Measurements from ENCODE around the gene MPND. TPM values are rescaled to one million over a fixed set of nuclear protein-coding genes. Genes with fewer than 3 reads are reported as not detected.

Gene MPND
- total RNA-seq, 4 donors from 2014 or later = 2.7 to 3.1 (median 3.0) TPM

DNA sequence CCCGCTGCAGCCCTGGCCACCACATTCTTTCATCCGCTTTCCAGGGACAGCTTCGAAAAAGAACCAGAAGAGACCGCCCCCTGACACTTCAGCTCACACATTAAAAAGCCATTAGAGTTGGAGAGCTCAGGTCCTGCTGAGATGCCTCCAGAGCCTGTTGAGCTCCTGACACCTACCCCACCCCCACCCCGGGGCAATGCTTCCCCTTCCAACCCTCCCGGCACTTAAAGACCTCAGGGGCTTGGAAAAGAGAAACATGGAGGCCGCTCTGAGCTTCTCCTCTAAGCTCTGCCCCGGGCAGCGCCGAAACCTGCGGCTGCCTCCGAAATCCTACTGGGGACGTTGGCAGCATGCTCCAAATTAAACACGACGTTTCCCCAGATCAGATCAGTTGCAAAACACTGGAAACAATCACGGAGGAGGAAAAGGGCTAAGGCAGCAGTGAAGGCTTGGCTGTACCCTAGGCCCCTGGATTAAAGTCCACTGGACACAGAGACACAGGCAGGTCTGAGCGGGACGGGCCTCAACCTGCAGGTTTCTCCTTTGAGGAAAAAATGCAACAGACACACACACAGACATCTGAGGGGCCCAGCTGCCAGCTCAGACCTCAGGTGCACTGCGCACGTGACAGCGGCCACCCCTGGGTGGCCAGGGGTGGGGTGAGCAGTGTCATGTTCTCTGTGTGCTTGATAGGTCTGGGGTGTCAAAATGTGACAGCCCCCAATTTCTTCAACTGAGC lies 47.4 kb downstream of the MPND start:
- intact Hi-C loops (cut with DNase I; ENCODE audit: low total_unique reads) = loop anchor here (2.0 kb wide), 1 partner anchor 16 kb away; no protein-coding TSS in a partner anchor
- DNase-seq = no peak
- peak overlapping the region in 2 of 4 donors; percentile 13 to 18 for H3K4me3 ChIP-seq
- ATAC-seq = no peak
- H3K4me1 ChIP-seq = peaks cover 56 to 73% of the 10 kb centered on the region in 2 donors
- H3K9me3 ChIP-seq = no peaks in the 10 kb centered on the region
- in situ Hi-C loops (cut with MboI; ENCODE audit: low sequenced_read_pairs in 4 of 4) = no loop called here
- H3K36me3 ChIP-seq = peaks cover 0 to 7% of the 10 kb centered on the region in 2 donors
- no peak for TF ChIP-seq POLR2A (IDR thresholded peaks at IDR 0.05)
- TF ChIP-seq, protein P1, sequence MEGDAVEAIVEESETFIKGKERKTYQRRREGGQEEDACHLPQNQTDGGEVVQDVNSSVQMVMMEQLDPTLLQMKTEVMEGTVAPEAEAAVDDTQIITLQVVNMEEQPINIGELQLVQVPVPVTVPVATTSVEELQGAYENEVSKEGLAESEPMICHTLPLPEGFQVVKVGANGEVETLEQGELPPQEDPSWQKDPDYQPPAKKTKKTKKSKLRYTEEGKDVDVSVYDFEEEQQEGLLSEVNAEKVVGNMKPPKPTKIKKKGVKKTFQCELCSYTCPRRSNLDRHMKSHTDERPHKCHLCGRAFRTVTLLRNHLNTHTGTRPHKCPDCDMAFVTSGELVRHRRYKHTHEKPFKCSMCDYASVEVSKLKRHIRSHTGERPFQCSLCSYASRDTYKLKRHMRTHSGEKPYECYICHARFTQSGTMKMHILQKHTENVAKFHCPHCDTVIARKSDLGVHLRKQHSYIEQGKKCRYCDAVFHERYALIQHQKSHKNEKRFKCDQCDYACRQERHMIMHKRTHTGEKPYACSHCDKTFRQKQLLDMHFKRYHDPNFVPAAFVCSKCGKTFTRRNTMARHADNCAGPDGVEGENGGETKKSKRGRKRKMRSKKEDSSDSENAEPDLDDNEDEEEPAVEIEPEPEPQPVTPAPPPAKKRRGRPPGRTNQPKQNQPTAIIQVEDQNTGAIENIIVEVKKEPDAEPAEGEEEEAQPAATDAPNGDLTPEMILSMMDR (IDR thresholded peaks at IDR 0.05 in 4 of 5, conservative IDR thresholded peaks at IDR 0.05 in 1 of 5) = no peak
- H3K27ac ChIP-seq = peak overlapping the region; percentile 83 to 90 (median 86)
- no peaks in the 10 kb centered on the region for H3K27me3 ChIP-seq

DNA sequence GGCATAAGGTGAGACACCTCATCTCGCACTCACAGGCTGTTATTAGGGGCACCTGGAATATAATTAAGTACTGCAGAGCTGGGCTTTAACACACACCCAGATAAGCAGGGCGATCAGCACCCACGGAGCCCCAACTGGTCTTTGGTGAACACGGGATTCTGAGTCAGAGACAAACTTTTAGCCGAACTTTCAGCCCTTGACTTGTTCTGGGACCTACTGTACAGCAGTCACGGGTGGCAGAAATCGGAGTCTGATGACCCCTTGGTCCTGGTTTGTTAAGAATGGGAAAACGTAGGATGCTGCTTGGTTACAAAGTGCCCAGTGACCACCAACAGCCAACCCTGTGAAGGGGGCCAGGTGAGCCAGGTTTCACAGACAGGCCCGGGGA lies 47.9 kb downstream of the MPND start:
- in situ Hi-C loops (cut with MboI; ENCODE audit: low sequenced_read_pairs in 4 of 4) = no loop called here
- peaks cover 56 to 73% of the 10 kb centered on the region in 2 donors for H3K4me1 ChIP-seq

DNA sequence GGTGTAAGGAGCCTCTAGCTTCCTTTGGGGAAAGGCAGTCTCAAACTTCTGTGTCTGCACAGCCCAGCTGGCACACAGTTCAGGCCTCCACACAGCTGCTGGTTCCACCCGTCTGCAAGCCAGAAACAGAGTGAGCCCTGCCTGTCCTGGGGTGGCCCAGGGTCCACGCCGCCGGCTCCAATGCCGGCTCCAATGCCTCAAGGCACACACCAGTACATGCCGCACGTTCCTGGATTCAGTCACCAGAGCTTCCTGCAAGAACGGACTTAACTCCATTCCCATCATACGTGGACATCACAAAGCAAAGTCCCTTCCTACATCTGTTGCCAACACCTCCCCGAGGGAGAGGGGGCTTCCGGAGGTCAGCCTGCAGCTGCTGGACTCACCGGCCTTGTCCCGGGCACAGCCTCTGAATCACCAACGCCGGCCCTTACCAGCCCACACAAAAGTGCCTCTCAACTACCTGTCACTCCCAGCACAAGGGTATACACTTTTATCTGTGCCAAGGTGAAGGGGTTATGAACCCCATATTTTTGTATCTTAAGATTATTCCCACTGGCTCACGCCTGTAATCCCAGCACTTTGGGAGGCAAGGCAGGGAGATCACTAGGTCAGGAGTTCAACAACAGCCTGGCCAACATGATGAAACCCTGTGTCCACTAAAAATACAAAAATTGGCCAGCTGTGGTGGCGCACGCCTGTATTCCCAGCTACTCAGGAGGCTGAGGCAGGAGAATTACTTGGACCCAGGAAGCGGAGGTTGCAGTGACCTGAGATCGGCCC lies 48.5 kb downstream of the MPND start:
- Histone ChIP-seq H3K27ac (peak overlapping the region; percentile 83 to 90 (median 86)), H3K4me3 (no peak overlapping the region), H3K36me3 (peaks cover 0 to 7% of the 10 kb centered on the region in 2 donors), H3K4me1 (peaks cover 61 to 71% of the 10 kb centered on the region in 2 donors), H3K9me3 (no peaks in the 10 kb centered on the region), H3K27me3 (no peaks in the 10 kb centered on the region)
- intact Hi-C loops (cut with DNase I; ENCODE audit: low total_unique reads) (loop anchor here (2.0 kb wide), 1 partner anchor 17 kb away; no protein-coding TSS in a partner anchor), in situ Hi-C loops (cut with MboI; ENCODE audit: low sequenced_read_pairs in 4 of 4) (no loop called here)
- DNase-seq (peak in 1 of 2 donors; percentile 44), ATAC-seq (peak; percentile 11 to 17)
- TF ChIP-seq, protein P1 (IDR thresholded peaks at IDR 0.05 in 4 of 5, conservative IDR thresholded peaks at IDR 0.05 in 1 of 5) = no peak
- TF ChIP-seq POLR2A (IDR thresholded peaks at IDR 0.05) = no peak

More for the DNA sequence above, 47.9 kb downstream of the MPND start:
- Histone ChIP-seq H3K36me3 (peaks cover 0 to 7% of the 10 kb centered on the region in 2 donors), H3K27ac (peak overlapping the region; percentile 83 to 90 (median 86)), H3K4me3 (no peak overlapping the region), H3K9me3 (no peaks in the 10 kb centered on the region), H3K27me3 (no peaks in the 10 kb centered on the region)
- ATAC-seq (peak in 1 of 2 donors; percentile 12), DNase-seq (no peak)
- no peak for TF ChIP-seq POLR2A (IDR thresholded peaks at IDR 0.05)
- TF ChIP-seq, protein P1 (IDR thresholded peaks at IDR 0.05 in 4 of 5, conservative IDR thresholded peaks at IDR 0.05 in 1 of 5) = no peak
- intact Hi-C loops (cut with DNase I; ENCODE audit: low total_unique reads) = loop anchor here (2.0 kb wide), 1 partner anchor 16 kb away; no protein-coding TSS in a partner anchor

DNA sequence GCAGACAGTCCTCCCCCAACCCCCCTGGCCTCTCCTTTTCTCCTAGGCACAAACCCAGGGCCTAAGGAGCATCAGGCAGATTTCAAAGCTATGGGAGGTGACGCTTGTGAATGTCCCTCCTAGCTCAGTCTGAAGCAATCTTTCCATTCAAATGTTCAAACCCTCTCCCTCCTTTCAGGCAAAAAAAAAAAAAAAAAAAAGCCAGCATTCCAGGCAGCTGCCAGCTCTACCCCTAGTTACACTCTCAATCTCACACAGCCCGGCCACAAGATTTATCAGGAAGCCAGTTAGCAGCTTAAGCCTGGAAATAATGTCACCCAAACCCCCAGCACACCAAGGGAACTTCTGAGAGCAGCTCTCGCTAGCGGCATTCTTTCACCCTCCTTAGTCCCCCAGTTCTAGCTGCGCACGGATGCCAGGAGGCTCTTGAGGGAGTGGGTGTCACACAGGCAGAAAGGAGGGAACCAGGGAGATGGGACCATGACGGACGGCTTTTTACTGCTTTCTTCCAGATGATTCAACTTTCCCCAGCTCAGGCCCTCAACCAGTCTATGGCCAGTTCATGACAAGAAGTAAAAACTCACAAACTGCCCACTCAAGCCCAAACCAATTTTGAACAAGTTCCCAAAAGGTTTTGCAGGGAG lies 50.7 kb downstream of the MPND start:
- in situ Hi-C loops (cut with MboI; ENCODE audit: low sequenced_read_pairs in 4 of 4) = no loop called here
- no peak for ATAC-seq
- H3K27ac ChIP-seq = peak overlapping the region in 1 of 4 donors; percentile 37
- DNase-seq = no peak
- TF ChIP-seq, protein P1 (IDR thresholded peaks at IDR 0.05 in 4 of 5, conservative IDR thresholded peaks at IDR 0.05 in 1 of 5) = no peak
- no peak for TF ChIP-seq POLR2A (IDR thresholded peaks at IDR 0.05)
- no peaks in the 10 kb centered on the region for H3K9me3 ChIP-seq
- no peaks in the 10 kb centered on the region for H3K27me3 ChIP-seq
- intact Hi-C loops (cut with DNase I; ENCODE audit: low total_unique reads) = no loop called here
- H3K4me1 ChIP-seq = peaks cover 59 to 61% of the 10 kb centered on the region in 2 donors
- peaks cover 0 to 7% of the 10 kb centered on the region in 2 donors for H3K36me3 ChIP-seq
- no peak overlapping the region for H3K4me3 ChIP-seq
